WTC11 (cell line): Measurements from ENCODE around the gene GCFC2. TPM values are rescaled to one million over a fixed set of nuclear protein-coding genes. Genes with fewer than 3 reads are reported as not detected.

Experiments used
- ATF1 ChIP-seq: sonication (generic); formaldehyde crosslinking; IDR thresholded peaks from 2 replicates; pipeline ENCODE4 v1.8.1; 2023; ENCODE audit warnings: mild to moderate bottlenecking, moderate library complexity, missing genetic modification reagents
- FOXK1 ChIP-seq: sonication (generic); formaldehyde crosslinking; IDR thresholded peaks from 2 replicates; pipeline ENCODE4 v1.8.0; 2022; ENCODE audit warnings: mild to moderate bottlenecking, moderate library complexity, missing genetic modification reagents
- FOXP1 ChIP-seq: sonication (generic); formaldehyde crosslinking; IDR thresholded peaks from 2 replicates; pipeline ENCODE4 v1.8.0; 2022; ENCODE audit warnings: missing genetic modification reagents, mild to moderate bottlenecking, moderate library complexity, borderline replicate concordance
- GABPB1 ChIP-seq: sonication (generic); formaldehyde crosslinking; IDR thresholded peaks from 2 replicates; pipeline ENCODE4 v1.8.1; 2023; ENCODE audit warnings: mild to moderate bottlenecking, missing genetic modification reagents
- IRF2 ChIP-seq: sonication (generic); formaldehyde crosslinking; IDR thresholded peaks from 2 replicates; pipeline ENCODE4 v1.8.0; 2022; ENCODE audit warnings: low read depth, missing genetic modification reagents, borderline replicate concordance
- JUN ChIP-seq: sonication (generic); formaldehyde crosslinking; IDR thresholded peaks from 2 replicates; pipeline ENCODE4 v1.8.0; 2023; ENCODE audit warnings: mild to moderate bottlenecking, missing genetic modification reagents
- MYBL2 ChIP-seq: sonication (generic); formaldehyde crosslinking; IDR thresholded peaks from 2 replicates; pipeline ENCODE4 v1.8.1; 2023; ENCODE audit warnings: mild to moderate bottlenecking, moderate library complexity, missing genetic modification reagents
- NFE2L1 ChIP-seq: sonication (generic); formaldehyde crosslinking; IDR thresholded peaks from 2 replicates; pipeline ENCODE4 v1.8.1; 2023; ENCODE audit warnings: missing genetic modification reagents
- NR2C2 ChIP-seq: sonication (generic); formaldehyde crosslinking; IDR thresholded peaks from 2 replicates; pipeline ENCODE4 v1.8.0; 2022; ENCODE audit warnings: mild to moderate bottlenecking, missing genetic modification reagents
- NR3C1 ChIP-seq: sonication (generic); formaldehyde crosslinking; conservative IDR thresholded peaks from 2 replicates; pipeline ENCODE4 v1.8.1; 2023; ENCODE audit warnings: low read depth, mild to moderate bottlenecking, missing genetic modification reagents
- PRRX2 ChIP-seq: fragments of 250-450 bp; sonication (Bioruptor Pico); IDR thresholded peaks from 2 replicates; pipeline ENCODE4 v1.8.0; 2021; ENCODE audit warnings: mild to moderate bottlenecking
- SP1 ChIP-seq: sonication (generic); formaldehyde crosslinking; conservative IDR thresholded peaks from 2 replicates; pipeline ENCODE4 v1.8.1; 2022; ENCODE audit warnings: missing genetic modification reagents
- TCF7 ChIP-seq: sonication (generic); formaldehyde crosslinking; IDR thresholded peaks from 2 replicates; pipeline ENCODE4 v1.8.0; 2022; ENCODE audit warnings: mild to moderate bottlenecking, low read depth, missing genetic modification reagents, moderate library complexity
- ZNF121 ChIP-seq: sonication (generic); formaldehyde crosslinking; IDR thresholded peaks from 2 replicates; pipeline ENCODE4 v1.8.0; 2023; ENCODE audit warnings: missing genetic modification reagents
- ZNF671 ChIP-seq: fragments of 250-450 bp; sonication (Bioruptor Pico); IDR thresholded peaks from 2 replicates; pipeline ENCODE4 v1.8.0; 2021; ENCODE audit warnings: mild to moderate bottlenecking
- total RNA-seq: library from RNA; stranded (reverse); gene quantifications from 3 replicates; pipeline ENCODE4 v1.2.3, GENCODE V29; 2021
- TF ChIP-seq, protein P1 (sequence below): sonication (generic); formaldehyde crosslinking; IDR thresholded peaks from 2 replicates; pipeline ENCODE4 v1.8.0; 2023; ENCODE audit warnings: missing genetic modification reagents, mild to moderate bottlenecking, borderline replicate concordance
- TF ChIP-seq, protein P2 (sequence below): fragments of 250-450 bp; sonication (Bioruptor Pico); IDR thresholded peaks from 2 replicates; pipeline ENCODE4 v1.9.0; 2021; ENCODE audit warnings: mild to moderate bottlenecking, borderline replicate concordance
- TF ChIP-seq, protein P3 (sequence below): fragments of 250-450 bp; sonication (Bioruptor Pico); IDR thresholded peaks from 2 replicates; pipeline ENCODE4 v1.9.0; 2021; ENCODE audit warnings: mild to moderate bottlenecking
- TF ChIP-seq, protein P4 (sequence below): sonication (generic); formaldehyde crosslinking; IDR thresholded peaks from 2 replicates; pipeline ENCODE4 v1.8.1; 2022; ENCODE audit warnings: low read depth, missing genetic modification reagents, borderline replicate concordance
- TF ChIP-seq, protein P5 (sequence below): sonication (generic); formaldehyde crosslinking; conservative IDR thresholded peaks from 2 replicates; pipeline ENCODE4 v1.8.1; 2023; ENCODE audit warnings: mild to moderate bottlenecking, low read depth, missing genetic modification reagents, moderate library complexity
- TF ChIP-seq, protein P6 (sequence below): sonication (generic); formaldehyde crosslinking; IDR thresholded peaks from 2 replicates; pipeline ENCODE4 v1.8.0; 2022; ENCODE audit warnings: mild to moderate bottlenecking, missing genetic modification reagents

Gene GCFC2
- total RNA-seq, 1 experiment from 2014 or later = 14.4 TPM

DNA sequence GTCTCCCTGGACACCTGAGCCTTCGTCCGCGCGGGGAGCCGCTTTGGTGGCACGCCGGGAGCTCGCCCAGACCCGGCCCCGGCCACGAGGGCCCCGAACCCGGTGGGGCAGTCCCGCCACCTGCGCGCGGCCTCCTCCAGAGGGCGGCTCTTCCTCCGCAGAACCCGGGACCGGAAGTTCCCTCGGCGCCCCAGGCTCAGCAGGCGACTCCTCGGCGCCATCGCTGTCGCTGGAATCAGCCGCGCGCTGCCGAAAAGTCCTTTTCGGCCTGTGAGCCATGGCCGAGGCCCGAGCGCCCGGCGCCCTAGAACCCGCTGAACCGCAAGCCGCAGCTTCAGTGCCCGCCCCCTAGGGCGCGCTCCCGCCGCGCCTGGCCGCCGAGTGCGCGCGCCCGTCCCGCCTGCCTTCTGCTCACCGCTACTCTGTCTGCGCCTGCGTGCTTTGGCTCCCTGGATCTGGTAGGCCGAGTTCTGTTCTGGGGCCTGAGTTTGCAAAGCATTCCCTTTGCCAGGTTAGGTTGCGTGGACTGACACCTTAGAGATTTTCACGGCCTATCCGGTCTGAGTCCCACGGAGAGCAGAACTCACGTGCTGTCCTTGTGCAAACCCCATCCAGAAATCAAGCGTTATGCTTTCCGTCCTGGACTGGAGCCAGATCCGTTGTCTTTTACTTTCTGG, at the start of gene GCFC2 (continued):
- TF ChIP-seq, protein P1, sequence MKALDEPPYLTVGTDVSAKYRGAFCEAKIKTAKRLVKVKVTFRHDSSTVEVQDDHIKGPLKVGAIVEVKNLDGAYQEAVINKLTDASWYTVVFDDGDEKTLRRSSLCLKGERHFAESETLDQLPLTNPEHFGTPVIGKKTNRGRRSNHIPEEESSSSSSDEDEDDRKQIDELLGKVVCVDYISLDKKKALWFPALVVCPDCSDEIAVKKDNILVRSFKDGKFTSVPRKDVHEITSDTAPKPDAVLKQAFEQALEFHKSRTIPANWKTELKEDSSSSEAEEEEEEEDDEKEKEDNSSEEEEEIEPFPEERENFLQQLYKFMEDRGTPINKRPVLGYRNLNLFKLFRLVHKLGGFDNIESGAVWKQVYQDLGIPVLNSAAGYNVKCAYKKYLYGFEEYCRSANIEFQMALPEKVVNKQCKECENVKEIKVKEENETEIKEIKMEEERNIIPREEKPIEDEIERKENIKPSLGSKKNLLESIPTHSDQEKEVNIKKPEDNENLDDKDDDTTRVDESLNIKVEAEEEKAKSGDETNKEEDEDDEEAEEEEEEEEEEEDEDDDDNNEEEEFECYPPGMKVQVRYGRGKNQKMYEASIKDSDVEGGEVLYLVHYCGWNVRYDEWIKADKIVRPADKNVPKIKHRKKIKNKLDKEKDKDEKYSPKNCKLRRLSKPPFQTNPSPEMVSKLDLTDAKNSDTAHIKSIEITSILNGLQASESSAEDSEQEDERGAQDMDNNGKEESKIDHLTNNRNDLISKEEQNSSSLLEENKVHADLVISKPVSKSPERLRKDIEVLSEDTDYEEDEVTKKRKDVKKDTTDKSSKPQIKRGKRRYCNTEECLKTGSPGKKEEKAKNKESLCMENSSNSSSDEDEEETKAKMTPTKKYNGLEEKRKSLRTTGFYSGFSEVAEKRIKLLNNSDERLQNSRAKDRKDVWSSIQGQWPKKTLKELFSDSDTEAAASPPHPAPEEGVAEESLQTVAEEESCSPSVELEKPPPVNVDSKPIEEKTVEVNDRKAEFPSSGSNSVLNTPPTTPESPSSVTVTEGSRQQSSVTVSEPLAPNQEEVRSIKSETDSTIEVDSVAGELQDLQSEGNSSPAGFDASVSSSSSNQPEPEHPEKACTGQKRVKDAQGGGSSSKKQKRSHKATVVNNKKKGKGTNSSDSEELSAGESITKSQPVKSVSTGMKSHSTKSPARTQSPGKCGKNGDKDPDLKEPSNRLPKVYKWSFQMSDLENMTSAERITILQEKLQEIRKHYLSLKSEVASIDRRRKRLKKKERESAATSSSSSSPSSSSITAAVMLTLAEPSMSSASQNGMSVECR (CRISPR knock-in tag) = peak; percentile 90
- TF ChIP-seq, protein P2, sequence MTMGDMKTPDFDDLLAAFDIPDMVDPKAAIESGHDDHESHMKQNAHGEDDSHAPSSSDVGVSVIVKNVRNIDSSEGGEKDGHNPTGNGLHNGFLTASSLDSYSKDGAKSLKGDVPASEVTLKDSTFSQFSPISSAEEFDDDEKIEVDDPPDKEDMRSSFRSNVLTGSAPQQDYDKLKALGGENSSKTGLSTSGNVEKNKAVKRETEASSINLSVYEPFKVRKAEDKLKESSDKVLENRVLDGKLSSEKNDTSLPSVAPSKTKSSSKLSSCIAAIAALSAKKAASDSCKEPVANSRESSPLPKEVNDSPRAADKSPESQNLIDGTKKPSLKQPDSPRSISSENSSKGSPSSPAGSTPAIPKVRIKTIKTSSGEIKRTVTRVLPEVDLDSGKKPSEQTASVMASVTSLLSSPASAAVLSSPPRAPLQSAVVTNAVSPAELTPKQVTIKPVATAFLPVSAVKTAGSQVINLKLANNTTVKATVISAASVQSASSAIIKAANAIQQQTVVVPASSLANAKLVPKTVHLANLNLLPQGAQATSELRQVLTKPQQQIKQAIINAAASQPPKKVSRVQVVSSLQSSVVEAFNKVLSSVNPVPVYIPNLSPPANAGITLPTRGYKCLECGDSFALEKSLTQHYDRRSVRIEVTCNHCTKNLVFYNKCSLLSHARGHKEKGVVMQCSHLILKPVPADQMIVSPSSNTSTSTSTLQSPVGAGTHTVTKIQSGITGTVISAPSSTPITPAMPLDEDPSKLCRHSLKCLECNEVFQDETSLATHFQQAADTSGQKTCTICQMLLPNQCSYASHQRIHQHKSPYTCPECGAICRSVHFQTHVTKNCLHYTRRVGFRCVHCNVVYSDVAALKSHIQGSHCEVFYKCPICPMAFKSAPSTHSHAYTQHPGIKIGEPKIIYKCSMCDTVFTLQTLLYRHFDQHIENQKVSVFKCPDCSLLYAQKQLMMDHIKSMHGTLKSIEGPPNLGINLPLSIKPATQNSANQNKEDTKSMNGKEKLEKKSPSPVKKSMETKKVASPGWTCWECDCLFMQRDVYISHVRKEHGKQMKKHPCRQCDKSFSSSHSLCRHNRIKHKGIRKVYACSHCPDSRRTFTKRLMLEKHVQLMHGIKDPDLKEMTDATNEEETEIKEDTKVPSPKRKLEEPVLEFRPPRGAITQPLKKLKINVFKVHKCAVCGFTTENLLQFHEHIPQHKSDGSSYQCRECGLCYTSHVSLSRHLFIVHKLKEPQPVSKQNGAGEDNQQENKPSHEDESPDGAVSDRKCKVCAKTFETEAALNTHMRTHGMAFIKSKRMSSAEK (CRISPR knock-in tag) = peak; percentile 13; the same call in 1 of the 2 replicates
- TF ChIP-seq ZNF671 (no peak), PRRX2 (CRISPR knock-in tag) (0 out of 2 replicates have a peak, but pooled peaks have one; percentile 35), TCF7 (CRISPR knock-in tag) (0 out of 2 replicates have a peak, but pooled peaks have one; percentile 70), MYBL2 (CRISPR knock-in tag) (peak; percentile 79; the same call in 1 of the 2 replicates), NR3C1 (CRISPR knock-in tag) (0 out of 2 replicates have a peak, but pooled peaks have one; percentile 26), FOXK1 (peak; percentile 71), FOXP1 (peak; percentile 96), GABPB1 (CRISPR knock-in tag) (peak; percentile 90), SP1 (0 out of 2 replicates have a peak, but pooled peaks have one; percentile 13), ATF1 (CRISPR knock-in tag) (peak; percentile 86; the same call in 1 of the 2 replicates), NFE2L1 (CRISPR knock-in tag) (no peak; the same call in 1 of the 2 replicates), NR2C2 (CRISPR knock-in tag) (peak; percentile 76), IRF2 (no peak), ZNF121 (no peak), JUN (peak; percentile 92)
- TF ChIP-seq, protein P3, sequence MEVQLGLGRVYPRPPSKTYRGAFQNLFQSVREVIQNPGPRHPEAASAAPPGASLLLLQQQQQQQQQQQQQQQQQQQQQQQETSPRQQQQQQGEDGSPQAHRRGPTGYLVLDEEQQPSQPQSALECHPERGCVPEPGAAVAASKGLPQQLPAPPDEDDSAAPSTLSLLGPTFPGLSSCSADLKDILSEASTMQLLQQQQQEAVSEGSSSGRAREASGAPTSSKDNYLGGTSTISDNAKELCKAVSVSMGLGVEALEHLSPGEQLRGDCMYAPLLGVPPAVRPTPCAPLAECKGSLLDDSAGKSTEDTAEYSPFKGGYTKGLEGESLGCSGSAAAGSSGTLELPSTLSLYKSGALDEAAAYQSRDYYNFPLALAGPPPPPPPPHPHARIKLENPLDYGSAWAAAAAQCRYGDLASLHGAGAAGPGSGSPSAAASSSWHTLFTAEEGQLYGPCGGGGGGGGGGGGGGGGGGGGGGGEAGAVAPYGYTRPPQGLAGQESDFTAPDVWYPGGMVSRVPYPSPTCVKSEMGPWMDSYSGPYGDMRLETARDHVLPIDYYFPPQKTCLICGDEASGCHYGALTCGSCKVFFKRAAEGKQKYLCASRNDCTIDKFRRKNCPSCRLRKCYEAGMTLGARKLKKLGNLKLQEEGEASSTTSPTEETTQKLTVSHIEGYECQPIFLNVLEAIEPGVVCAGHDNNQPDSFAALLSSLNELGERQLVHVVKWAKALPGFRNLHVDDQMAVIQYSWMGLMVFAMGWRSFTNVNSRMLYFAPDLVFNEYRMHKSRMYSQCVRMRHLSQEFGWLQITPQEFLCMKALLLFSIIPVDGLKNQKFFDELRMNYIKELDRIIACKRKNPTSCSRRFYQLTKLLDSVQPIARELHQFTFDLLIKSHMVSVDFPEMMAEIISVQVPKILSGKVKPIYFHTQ (CRISPR knock-in tag) = no peak
- TF ChIP-seq, protein P4, sequence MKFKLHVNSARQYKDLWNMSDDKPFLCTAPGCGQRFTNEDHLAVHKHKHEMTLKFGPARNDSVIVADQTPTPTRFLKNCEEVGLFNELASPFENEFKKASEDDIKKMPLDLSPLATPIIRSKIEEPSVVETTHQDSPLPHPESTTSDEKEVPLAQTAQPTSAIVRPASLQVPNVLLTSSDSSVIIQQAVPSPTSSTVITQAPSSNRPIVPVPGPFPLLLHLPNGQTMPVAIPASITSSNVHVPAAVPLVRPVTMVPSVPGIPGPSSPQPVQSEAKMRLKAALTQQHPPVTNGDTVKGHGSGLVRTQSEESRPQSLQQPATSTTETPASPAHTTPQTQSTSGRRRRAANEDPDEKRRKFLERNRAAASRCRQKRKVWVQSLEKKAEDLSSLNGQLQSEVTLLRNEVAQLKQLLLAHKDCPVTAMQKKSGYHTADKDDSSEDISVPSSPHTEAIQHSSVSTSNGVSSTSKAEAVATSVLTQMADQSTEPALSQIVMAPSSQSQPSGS (CRISPR knock-in tag) = peak; percentile 68; the same call in 1 of the 2 replicates
- TF ChIP-seq, protein P5, sequence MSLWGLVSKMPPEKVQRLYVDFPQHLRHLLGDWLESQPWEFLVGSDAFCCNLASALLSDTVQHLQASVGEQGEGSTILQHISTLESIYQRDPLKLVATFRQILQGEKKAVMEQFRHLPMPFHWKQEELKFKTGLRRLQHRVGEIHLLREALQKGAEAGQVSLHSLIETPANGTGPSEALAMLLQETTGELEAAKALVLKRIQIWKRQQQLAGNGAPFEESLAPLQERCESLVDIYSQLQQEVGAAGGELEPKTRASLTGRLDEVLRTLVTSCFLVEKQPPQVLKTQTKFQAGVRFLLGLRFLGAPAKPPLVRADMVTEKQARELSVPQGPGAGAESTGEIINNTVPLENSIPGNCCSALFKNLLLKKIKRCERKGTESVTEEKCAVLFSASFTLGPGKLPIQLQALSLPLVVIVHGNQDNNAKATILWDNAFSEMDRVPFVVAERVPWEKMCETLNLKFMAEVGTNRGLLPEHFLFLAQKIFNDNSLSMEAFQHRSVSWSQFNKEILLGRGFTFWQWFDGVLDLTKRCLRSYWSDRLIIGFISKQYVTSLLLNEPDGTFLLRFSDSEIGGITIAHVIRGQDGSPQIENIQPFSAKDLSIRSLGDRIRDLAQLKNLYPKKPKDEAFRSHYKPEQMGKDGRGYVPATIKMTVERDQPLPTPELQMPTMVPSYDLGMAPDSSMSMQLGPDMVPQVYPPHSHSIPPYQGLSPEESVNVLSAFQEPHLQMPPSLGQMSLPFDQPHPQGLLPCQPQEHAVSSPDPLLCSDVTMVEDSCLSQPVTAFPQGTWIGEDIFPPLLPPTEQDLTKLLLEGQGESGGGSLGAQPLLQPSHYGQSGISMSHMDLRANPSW (CRISPR knock-in tag) = no peak
- TF ChIP-seq, protein P6, sequence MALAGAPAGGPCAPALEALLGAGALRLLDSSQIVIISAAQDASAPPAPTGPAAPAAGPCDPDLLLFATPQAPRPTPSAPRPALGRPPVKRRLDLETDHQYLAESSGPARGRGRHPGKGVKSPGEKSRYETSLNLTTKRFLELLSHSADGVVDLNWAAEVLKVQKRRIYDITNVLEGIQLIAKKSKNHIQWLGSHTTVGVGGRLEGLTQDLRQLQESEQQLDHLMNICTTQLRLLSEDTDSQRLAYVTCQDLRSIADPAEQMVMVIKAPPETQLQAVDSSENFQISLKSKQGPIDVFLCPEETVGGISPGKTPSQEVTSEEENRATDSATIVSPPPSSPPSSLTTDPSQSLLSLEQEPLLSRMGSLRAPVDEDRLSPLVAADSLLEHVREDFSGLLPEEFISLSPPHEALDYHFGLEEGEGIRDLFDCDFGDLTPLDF (CRISPR knock-in tag) = peak; percentile 84; the same call in 1 of the 2 replicates
